Mucosa of rectum (tissue), 2 donors: Measurements from ENCODE around the gene STX12.

Source experiments
- H3K27ac ChIP-seq, 2 donors: one replicate each; pipeline ENCODE4 v1.7.0; 2013; ENCODE audit warnings: inconsistent platforms in 2 of 2, low read depth in 2 of 2, low read length in 2 of 2
- H3K27me3 ChIP-seq, 2 donors: one replicate each; pipeline ENCODE4 v1.7.0; 2013; ENCODE audit warnings: low read length in 2 of 2; ENCODE audit not compliant: control insufficient read depth in 2 of 2, insufficient read depth in 2 of 2
- H3K36me3 ChIP-seq, 2 donors: one replicate each; pipeline ENCODE4 v1.7.0; 2013; ENCODE audit warnings: low read length in 2 of 2; ENCODE audit not compliant: control insufficient read depth in 2 of 2, insufficient read depth in 2 of 2
- H3K4me1 ChIP-seq, 2 donors: one replicate each; pipeline ENCODE4 v1.7.0; 2013; ENCODE audit warnings: low read length in 2 of 2, mild to moderate bottlenecking in 1 of 2; ENCODE audit not compliant: control insufficient read depth in 2 of 2, insufficient read depth in 2 of 2
- H3K4me3 ChIP-seq, 2 donors: one replicate each; pipeline ENCODE4 v1.7.0; 2013; ENCODE audit warnings: low read length in 2 of 2
- H3K9ac ChIP-seq, 2 donors: one replicate each; pipeline ENCODE4 v1.7.0; 2013; ENCODE audit warnings: low read length in 2 of 2, low read depth in 1 of 2, mild to moderate bottlenecking in 1 of 2
- H3K9me3 ChIP-seq, 2 donors: one replicate each; pipeline ENCODE4 v1.7.0; 2013; ENCODE audit warnings: low read length in 2 of 2; ENCODE audit not compliant: control insufficient read depth in 2 of 2
- donor health status: healthy.
- donor health status: Normal muscosa, but diverticular disease.

The STX12 gene

DNA sequence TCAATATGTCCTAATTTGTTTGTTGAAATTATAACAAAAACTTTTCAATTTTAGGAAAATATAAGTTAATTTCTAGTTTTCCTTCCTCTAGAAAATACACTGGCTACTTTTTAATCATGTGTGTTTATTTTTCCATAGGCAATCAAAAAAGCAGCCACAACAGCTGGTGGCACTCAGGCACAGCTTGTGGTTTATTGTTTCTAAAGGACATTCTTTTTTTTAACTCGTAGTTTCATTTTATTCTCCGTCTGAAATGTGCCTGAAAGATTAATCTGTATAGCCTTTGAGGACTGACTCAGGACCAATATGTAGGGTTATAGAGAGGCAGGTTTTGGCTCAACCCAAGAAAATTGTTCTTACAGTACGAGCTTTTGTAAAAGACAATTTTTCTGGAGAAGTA, 20.7 kb upstream of the STX12 start:
- Histone ChIP-seq H3K9ac (no peak overlapping the region), H3K27me3 (no peaks in the 10 kb centered on the region), H3K4me1 (no peaks in the 10 kb centered on the region), H3K36me3 (peaks cover 38 to 40% of the 10 kb centered on the region in 2 donors), H3K27ac (no peak overlapping the region), H3K9me3 (no peaks in the 10 kb centered on the region), H3K4me3 (no peak overlapping the region)

DNA sequence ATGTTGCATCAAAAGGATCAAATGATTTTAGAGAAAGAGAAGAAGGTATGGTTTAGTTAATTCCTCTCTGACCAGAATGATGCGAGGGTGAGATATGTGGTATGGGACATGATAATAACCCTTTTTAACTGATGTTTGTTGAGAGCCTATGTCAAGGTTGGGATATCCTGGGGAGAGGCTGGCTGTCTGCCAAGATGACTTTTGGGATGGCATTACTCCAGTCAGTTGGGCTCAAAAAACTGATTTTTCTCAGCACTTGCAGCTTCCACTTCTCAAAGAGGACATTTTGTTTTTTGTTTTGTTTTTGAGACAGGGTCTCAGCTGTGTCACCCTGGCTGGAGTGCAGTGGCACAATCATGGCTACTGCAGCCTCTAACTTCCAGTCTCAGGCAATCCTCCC, 17.7 kb upstream of the STX12 start:
- H3K27ac ChIP-seq = no peak overlapping the region
- peaks cover 41 to 47% of the 10 kb centered on the region in 2 donors for H3K36me3 ChIP-seq
- H3K27me3 ChIP-seq = no peaks in the 10 kb centered on the region
- no peaks in the 10 kb centered on the region for H3K4me1 ChIP-seq
- no peak overlapping the region for H3K4me3 ChIP-seq
- H3K9me3 ChIP-seq = no peaks in the 10 kb centered on the region
- no peak overlapping the region for H3K9ac ChIP-seq

DNA sequence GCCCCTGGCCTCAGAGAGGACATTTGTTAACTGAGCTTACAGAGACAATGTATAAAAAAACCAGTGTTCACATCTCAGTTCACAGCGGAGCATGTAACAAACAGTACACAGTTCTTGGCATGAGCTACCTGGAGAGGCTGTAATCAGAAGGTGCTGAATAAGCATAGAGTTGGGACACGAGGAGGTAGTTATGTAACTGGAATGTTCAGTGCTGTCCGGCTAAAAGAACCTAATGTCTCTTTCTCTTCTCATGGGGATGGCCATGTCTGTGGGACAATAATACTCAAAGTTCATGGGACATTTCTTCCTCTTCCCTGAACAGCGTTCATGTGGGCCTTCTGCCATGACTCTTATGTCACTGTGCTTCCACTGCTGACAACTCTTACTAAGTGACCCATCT, 17.2 kb upstream of the STX12 start:
- Histone ChIP-seq H3K4me1 (no peaks in the 10 kb centered on the region), H3K9ac (no peak overlapping the region), H3K4me3 (no peak overlapping the region), H3K27ac (no peak overlapping the region), H3K9me3 (no peaks in the 10 kb centered on the region), H3K36me3 (peaks cover 37 to 46% of the 10 kb centered on the region in 2 donors), H3K27me3 (no peaks in the 10 kb centered on the region)

DNA sequence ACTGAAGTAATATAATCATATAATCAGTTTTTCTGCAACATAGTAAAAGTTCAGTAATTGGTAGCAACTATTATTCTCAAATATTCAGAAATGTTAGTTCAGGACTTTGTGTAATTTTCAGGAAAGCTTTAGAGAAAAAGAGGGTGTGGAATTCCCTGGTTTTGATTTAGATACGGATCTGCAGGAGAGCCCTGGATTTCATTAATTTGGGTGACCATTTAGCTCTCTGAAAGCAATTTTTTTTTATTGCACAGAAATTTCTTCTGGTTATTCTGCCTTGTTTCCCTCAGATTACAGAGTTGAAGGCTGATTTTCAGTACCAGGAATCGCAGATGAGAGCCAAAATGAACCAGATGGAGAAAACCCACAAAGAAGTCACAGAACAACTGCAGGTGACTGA, 13.8 kb upstream of the STX12 start:
- H3K9ac ChIP-seq = no peak overlapping the region
- no peak overlapping the region for H3K4me3 ChIP-seq
- no peaks in the 10 kb centered on the region for H3K4me1 ChIP-seq
- no peaks in the 10 kb centered on the region for H3K9me3 ChIP-seq
- no peak overlapping the region for H3K27ac ChIP-seq
- peaks cover 32 to 42% of the 10 kb centered on the region in 2 donors for H3K36me3 ChIP-seq
- no peaks in the 10 kb centered on the region for H3K27me3 ChIP-seq

DNA sequence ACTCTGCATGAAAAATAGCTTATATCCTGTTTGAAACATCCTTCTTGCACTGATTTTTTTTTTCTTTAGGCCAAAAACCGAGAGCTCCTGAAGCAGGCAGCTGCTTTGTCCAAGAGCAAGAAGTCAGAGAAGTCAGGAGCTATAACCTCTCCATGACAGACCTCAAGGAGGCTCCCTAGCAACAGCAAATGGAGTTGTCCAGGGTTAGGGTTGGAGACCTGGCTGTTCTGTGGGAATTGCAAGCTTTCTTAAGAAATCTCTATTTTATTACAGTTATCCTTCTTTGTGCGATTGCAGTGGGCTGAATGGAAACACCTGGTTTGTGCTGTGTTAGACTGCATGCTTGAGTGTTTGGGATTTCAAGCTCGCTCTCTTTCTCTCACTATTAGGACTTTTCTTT, 12.6 kb upstream of the STX12 start:
- no peaks in the 10 kb centered on the region for H3K27me3 ChIP-seq
- H3K9me3 ChIP-seq = no peaks in the 10 kb centered on the region
- H3K4me1 ChIP-seq = no peaks in the 10 kb centered on the region
- H3K9ac ChIP-seq = no peak overlapping the region
- H3K27ac ChIP-seq = no peak overlapping the region
- peaks cover 26 to 32% of the 10 kb centered on the region in 2 donors for H3K36me3 ChIP-seq
- no peak overlapping the region for H3K4me3 ChIP-seq

DNA sequence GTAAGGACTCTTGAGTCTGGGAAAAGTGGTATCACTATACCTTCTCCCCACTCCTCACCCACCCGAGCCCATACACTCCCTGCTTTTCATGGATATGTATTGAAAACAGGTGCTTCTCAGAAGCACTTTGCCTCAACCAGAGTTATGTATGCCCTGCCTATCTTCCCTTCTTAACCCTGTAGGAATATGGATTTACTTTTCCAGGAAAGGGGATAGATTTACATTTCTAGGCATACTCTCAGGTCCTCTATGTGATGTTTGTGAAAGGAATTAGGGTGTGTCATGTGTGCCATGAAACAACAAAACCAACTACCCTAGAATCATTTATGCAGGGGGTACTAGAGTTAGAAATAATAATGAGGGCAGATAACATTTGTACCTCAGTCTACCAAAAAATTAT, 11.0 kb upstream of the STX12 start:
- Histone ChIP-seq H3K9me3 (no peaks in the 10 kb centered on the region), H3K9ac (no peak overlapping the region), H3K36me3 (peaks cover 12 to 21% of the 10 kb centered on the region in 2 donors), H3K27ac (no peak overlapping the region), H3K4me3 (no peak overlapping the region), H3K4me1 (no peaks in the 10 kb centered on the region), H3K27me3 (no peaks in the 10 kb centered on the region)

DNA sequence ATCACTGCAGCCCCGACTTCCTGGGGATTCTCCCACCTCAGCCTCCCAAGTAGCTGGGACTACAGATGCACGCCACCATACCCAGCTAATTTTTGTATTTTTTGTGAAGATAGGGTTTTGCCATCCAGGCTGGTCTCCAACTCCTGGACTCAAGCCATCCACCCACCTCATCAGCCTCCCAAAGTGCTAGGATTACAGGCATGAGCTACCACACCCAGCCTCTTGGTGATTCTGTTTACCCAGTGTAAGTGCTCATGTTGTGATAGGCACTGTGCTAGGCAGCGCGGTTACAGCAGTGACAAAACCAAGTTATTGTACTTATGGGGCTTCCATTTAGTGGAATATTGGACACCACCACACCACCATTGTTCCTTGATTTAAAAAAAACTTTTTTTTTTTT, 9.7 kb upstream of the STX12 start:
- Histone ChIP-seq H3K4me1 (no peaks in the 10 kb centered on the region), H3K9ac (no peak overlapping the region), H3K27ac (no peak overlapping the region), H3K36me3 (peaks cover 12 to 17% of the 10 kb centered on the region in 2 donors), H3K9me3 (no peaks in the 10 kb centered on the region), H3K27me3 (no peaks in the 10 kb centered on the region), H3K4me3 (no peak overlapping the region)

DNA sequence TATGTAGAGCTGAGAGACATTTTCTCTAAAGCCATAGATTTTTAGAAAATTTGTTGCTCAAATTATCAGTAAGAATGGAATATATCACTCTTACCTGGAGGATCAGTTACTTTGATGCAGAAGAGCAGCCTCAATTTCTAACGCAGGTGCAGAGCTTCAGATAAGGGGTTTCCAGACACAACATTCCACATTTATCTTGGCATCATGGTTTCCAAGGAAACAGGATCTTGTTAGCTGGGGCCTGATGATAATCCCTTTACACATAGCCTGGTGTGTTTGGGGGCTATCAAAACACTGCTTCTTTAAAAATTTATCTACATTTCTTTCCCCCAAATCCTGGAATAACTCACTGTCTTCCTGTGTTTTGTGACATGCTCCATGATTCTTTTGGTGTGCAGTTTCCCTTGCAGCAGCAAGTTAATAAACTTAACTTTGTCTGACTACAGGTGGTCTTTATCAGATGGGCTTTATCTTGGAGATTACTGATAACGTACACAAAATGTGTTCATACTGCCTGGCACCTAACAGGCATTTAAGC, 2.7 kb upstream of the STX12 start:
- Histone ChIP-seq H3K9me3 (no peaks in the 10 kb centered on the region), H3K4me1 (peaks cover 9 to 11% of the 10 kb centered on the region in 2 donors), H3K9ac (no peak overlapping the region), H3K4me3 (no peak overlapping the region), H3K36me3 (no peaks in the 10 kb centered on the region), H3K27ac (no peak overlapping the region), H3K27me3 (no peaks in the 10 kb centered on the region)

DNA sequence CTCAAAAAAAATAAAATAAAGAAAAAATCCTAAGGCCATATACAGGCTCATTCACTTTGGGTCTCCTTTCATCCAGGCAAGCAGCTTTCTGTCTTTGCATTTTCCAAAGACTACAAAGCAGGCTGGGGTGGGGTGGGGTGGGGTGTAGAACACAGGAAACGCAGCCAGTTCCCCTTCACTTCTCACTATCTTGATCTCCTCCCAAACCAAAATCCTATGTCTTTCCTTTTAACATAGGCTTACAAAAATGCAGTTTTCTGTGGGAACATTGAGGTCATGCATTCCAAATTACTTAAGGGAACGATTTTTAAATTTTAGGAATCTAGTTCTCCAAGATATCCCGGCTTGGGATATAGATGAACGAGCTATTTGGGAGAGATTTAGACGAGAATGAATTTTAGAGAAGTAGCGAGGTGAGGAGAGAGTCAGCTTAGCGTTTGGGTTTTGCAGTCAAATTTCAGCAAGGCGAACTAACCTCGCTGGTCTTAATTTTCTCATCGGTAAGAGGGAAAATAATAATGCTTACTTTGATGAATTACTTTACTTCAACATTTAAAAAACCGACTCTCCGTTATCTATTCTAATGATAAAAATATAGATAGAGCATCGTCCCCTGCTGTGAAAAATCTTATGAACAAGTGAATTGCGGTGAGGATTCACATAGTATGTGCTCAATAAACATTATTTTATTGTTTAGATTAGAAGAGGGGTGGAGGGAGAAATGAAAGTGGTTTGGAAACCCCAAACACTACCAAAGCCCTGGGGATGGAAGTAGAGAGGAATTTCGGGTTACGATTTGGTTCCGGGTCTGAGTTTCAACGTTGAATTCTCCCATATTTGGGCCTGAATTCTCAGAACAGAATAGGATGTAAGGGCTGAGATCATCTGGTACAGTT, 735 bp upstream of the STX12 start:
- Histone ChIP-seq H3K4me1 (peaks cover 9 to 11% of the 10 kb centered on the region in 2 donors), H3K9me3 (no peaks in the 10 kb centered on the region), H3K4me3 (peak overlapping the region; percentile 94 to 95), H3K9ac (peak overlapping the region in 1 of 2 donors; percentile 42), H3K36me3 (no peaks in the 10 kb centered on the region), H3K27me3 (no peaks in the 10 kb centered on the region), H3K27ac (peak overlapping the region; percentile 93 to 95)

DNA sequence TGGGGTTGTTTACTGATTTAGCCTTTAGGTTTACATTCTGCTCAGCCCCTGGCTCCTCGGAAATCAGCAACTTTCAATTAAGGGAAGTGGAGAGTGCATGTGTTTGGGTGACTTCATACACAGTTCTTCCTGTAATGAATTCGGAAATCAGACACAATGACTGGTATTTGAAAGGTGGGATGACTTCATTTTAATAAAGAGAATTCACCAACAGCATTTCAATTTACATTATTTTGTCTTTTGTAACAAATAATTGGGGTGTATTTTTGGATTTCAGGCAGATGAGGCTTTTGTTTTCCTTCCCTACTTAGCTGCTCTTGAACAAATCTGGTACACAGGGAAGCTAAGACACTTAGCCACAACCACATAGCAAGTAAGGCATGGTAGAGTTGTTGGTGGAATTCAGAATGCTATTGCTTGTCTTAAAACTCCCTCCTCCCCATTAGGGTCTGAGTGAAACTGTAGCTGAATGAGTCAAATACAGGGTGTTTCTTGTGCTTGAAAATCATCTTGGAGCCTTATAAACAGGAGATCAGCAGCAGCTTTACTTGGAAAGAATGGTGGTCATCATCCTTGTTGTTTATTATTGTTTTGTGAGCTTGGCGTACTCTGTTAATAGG, 917 bp downstream of the STX12 start:
- Histone ChIP-seq H3K9me3 (no peaks in the 10 kb centered on the region), H3K27me3 (no peaks in the 10 kb centered on the region), H3K9ac (peak overlapping the region; percentile 98), H3K27ac (peak overlapping the region; percentile 93 to 95), H3K4me1 (peaks cover 9 to 16% of the 10 kb centered on the region in 2 donors), H3K36me3 (no peaks in the 10 kb centered on the region), H3K4me3 (peak overlapping the region; percentile 94 to 95)
